Ishikawa (cell line): ENCODE measurements around the gene ARFGEF3.

Experiments
- CEBPB ChIP-seq: IDR thresholded peaks from 2 replicates; pipeline ENCODE4 v1.6.1; 2012
- CREB1 ChIP-seq: IDR thresholded peaks from 2 replicates; pipeline ENCODE4 v1.6.1; 2012; ENCODE audit warnings: low read depth
- EGR1 ChIP-seq: IDR thresholded peaks from 2 replicates; pipeline ENCODE4 v1.6.1; 2012
- EP300 ChIP-seq: IDR thresholded peaks from 2 replicates; pipeline ENCODE4 v1.6.1; 2012; ENCODE audit warnings: borderline replicate concordance
- FOXM1 ChIP-seq: IDR thresholded peaks from 2 replicates; pipeline ENCODE4 v1.6.1; 2012; ENCODE audit warnings: low read depth, borderline replicate concordance
- NFIC ChIP-seq: IDR thresholded peaks from 2 replicates; pipeline ENCODE4 v1.6.1; 2012
- RAD21 ChIP-seq: IDR thresholded peaks from 2 replicates; pipeline ENCODE4 v1.6.1; 2012; ENCODE audit warnings: low read depth
- TAF1 ChIP-seq: IDR thresholded peaks from 2 replicates; pipeline ENCODE4 v1.6.1; 2012; ENCODE audit warnings: low read depth, mild to moderate bottlenecking
- TCF12 ChIP-seq: IDR thresholded peaks from 2 replicates; pipeline ENCODE4 v1.6.1; 2012; ENCODE audit warnings: low read depth
- TEAD4 ChIP-seq: IDR thresholded peaks from 2 replicates; pipeline ENCODE4 v1.6.1; 2012
- YY1 ChIP-seq: IDR thresholded peaks from 2 replicates; pipeline ENCODE4 v1.6.1; 2012; ENCODE audit warnings: low read depth
- ZBTB7A ChIP-seq: IDR thresholded peaks from 2 replicates; pipeline ENCODE4 v1.6.1; 2012; ENCODE audit warnings: low read depth
- TF ChIP-seq, protein P1 (sequence below): IDR thresholded peaks from 2 replicates; pipeline ENCODE4 v1.6.1; 2012
- TF ChIP-seq, protein P2 (sequence below): IDR thresholded peaks from 2 replicates; pipeline ENCODE4 v1.6.1; 2012
- TF ChIP-seq, protein P3 (sequence below): IDR thresholded peaks from 2 replicates; pipeline ENCODE4 v1.6.1; 2012; ENCODE audit warnings: low read depth, mild to moderate bottlenecking

Gene ARFGEF3

DNA sequence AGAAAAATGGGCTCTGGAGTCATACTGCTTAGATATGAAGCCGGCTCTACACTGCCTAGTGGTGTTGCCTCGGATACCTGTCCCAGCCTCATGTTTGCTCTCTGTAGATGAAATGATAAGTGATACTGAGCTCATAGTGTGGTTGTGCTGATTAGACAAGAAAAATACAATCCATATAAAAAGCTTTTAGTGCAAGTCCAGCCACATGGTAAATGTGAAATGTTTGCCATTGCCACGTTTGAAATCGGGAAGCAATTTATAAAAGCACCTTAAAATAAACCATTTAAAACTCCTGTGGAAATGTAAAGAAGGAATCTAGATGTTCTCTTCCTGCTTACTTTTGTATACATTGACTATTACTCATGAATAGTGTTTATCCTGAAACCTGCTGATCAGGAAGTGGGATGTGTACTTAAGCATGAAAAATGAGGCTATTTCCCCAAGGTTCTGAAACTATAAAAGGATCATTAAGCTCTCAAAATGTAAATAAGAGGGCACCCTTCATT lies 69.7 kb downstream of the ARFGEF3 start:
- no peak for TF ChIP-seq ZBTB7A

DNA sequence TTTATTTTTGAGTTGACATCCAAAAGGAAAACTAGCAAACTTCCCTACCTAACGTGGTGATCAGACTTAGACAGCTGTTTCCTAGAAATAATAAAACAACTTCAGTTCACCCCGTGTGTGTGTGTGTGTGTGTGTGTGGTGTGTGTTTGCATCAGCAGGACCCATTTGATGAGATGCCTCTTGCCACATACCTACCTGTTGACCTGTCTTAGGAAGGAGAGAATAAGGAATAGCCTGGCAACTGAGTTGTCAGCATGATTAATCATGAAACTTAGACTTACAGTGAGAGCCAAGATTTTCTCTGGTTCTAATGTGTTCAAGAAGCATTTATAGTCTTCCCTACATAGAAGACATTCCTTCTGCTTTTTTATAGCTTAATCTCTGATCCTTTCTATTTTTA lies 72.6 kb downstream of the ARFGEF3 start:
- TF ChIP-seq NFIC (no peak), CREB1 (no peak), RAD21 (no peak), FOXM1 (no peak), EP300 (no peak), ZBTB7A (no peak), TEAD4 (no peak), TAF1 (no peak), YY1 (no peak)
- TF ChIP-seq, protein P1, sequence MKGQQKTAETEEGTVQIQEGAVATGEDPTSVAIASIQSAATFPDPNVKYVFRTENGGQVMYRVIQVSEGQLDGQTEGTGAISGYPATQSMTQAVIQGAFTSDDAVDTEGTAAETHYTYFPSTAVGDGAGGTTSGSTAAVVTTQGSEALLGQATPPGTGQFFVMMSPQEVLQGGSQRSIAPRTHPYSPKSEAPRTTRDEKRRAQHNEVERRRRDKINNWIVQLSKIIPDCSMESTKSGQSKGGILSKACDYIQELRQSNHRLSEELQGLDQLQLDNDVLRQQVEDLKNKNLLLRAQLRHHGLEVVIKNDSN = no peak
- TF ChIP-seq, protein P2, sequence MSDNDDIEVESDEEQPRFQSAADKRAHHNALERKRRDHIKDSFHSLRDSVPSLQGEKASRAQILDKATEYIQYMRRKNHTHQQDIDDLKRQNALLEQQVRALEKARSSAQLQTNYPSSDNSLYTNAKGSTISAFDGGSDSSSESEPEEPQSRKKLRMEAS = no peak

DNA sequence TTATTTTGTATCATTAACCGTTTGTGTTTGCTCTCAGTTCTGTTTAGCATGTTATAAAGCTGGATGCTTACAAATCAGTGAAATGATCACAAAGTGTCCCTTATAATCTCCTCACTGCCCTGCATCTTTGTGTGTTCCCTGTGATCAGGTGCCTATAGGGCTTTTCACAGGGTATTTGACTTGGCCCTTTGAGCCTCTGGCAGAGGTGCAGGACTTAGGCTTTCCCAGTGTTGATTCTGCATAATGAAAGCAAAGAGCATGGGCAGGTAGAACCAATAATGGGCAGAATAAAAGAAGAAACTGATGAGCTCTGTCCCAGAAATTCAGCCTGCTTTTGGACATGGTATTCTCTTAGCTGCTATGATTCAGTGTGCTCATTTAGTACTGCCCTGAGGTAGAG lies 73.5 kb downstream of the ARFGEF3 start:
- TF ChIP-seq TCF12 (no peak), ZBTB7A (no peak), TAF1 (no peak), EP300 (no peak), EGR1 (no peak), NFIC (no peak), FOXM1 (no peak), TEAD4 (no peak), CEBPB (no peak), RAD21 (no peak)
- TF ChIP-seq, protein P3, sequence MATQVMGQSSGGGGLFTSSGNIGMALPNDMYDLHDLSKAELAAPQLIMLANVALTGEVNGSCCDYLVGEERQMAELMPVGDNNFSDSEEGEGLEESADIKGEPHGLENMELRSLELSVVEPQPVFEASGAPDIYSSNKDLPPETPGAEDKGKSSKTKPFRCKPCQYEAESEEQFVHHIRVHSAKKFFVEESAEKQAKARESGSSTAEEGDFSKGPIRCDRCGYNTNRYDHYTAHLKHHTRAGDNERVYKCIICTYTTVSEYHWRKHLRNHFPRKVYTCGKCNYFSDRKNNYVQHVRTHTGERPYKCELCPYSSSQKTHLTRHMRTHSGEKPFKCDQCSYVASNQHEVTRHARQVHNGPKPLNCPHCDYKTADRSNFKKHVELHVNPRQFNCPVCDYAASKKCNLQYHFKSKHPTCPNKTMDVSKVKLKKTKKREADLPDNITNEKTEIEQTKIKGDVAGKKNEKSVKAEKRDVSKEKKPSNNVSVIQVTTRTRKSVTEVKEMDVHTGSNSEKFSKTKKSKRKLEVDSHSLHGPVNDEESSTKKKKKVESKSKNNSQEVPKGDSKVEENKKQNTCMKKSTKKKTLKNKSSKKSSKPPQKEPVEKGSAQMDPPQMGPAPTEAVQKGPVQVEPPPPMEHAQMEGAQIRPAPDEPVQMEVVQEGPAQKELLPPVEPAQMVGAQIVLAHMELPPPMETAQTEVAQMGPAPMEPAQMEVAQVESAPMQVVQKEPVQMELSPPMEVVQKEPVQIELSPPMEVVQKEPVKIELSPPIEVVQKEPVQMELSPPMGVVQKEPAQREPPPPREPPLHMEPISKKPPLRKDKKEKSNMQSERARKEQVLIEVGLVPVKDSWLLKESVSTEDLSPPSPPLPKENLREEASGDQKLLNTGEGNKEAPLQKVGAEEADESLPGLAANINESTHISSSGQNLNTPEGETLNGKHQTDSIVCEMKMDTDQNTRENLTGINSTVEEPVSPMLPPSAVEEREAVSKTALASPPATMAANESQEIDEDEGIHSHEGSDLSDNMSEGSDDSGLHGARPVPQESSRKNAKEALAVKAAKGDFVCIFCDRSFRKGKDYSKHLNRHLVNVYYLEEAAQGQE = no peak
- TF ChIP-seq, protein P2 = no peak
- TF ChIP-seq, protein P1 = no peak

DNA sequence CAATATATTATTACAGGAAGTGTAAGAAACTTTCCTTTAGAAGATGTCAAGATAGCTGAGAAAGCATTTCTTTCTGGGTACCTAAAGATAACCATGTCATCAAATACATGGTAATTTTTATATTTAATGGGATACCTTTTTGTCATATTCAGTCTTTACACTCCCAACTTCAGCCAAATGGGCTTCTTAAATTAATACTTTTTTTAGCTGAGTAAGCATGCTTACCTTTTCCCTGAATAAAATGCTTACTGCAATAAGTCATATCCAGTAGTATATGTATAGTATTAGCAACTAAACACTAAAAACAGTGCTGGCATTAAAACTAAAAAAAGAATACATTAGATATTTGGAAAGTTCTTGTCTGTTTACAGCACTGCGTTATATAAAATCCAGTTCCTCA lies 74.0 kb downstream of the ARFGEF3 start:
- TF ChIP-seq RAD21 = no peak
- TF ChIP-seq NFIC = no peak
- no peak for TF ChIP-seq FOXM1
- TF ChIP-seq, protein P2 = no peak
- no peak for TF ChIP-seq EP300
- TF ChIP-seq, protein P3 = no peak
- TF ChIP-seq, protein P1 = no peak
- no peak for TF ChIP-seq CREB1
- no peak for TF ChIP-seq YY1
- TF ChIP-seq EGR1 = no peak
- no peak for TF ChIP-seq TEAD4
- TF ChIP-seq TCF12 = no peak
- TF ChIP-seq ZBTB7A = no peak
- no peak for TF ChIP-seq CEBPB
- no peak for TF ChIP-seq TAF1

DNA sequence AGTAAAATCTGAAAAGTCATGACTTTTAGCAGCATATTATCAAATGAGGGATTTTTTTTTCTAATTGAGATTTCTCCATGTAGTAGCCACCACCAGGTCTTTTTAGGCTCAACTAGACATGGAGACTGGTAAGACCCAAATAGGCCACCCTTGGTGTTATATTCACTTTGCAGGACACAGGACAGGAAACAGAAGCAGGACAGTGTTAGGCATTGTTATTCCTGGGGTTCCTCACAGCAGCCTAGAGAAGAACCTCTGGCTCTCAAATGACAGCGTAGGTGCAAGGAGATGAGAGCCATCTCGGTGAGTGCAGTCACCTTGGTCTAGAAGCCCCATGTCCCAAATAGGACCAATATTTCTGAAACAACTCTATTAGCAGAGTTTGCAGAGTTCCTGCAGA lies 75.7 kb downstream of the ARFGEF3 start:
- no peak for TF ChIP-seq EP300
- no peak for TF ChIP-seq TCF12
- TF ChIP-seq NFIC = no peak
- TF ChIP-seq, protein P2 = no peak
- TF ChIP-seq CEBPB = no peak
- TF ChIP-seq ZBTB7A = no peak
- no peak for TF ChIP-seq TAF1
- TF ChIP-seq TEAD4 = no peak
- TF ChIP-seq CREB1 = no peak
- TF ChIP-seq, protein P3 = no peak
- no peak for TF ChIP-seq RAD21
- TF ChIP-seq, protein P1 = no peak
- no peak for TF ChIP-seq FOXM1
- TF ChIP-seq YY1 = no peak
- no peak for TF ChIP-seq EGR1
